Esophagus squamous epithelium (tissue), 4 donors: ENCODE data around the gene FBLN5.

ENCODE experiments used
- POLR2A ChIP-seq, 4 donors: fragments of 450-650 bp; IDR thresholded peaks; one replicate each; pipeline ENCODE4 v1.6.1; 2017; ENCODE audit warnings: antibody characterized with exemption in 4 of 4, mild to moderate bottlenecking in 4 of 4, moderate library complexity in 3 of 4
- TF ChIP-seq, protein P1 (sequence below), 6 experiments: fragments of 450-650 bp in 4 of 6; fragments of 200-600 bp in 2 of 6; sonication (generic) in 2 of 6; IDR thresholded peaks; one replicate each; pipeline ENCODE4 v1.5.1; 2016 to 2019; ENCODE audit warnings: antibody characterized with exemption in 6 of 6, mild to moderate bottlenecking in 4 of 6, moderate library complexity in 4 of 6

DNA sequence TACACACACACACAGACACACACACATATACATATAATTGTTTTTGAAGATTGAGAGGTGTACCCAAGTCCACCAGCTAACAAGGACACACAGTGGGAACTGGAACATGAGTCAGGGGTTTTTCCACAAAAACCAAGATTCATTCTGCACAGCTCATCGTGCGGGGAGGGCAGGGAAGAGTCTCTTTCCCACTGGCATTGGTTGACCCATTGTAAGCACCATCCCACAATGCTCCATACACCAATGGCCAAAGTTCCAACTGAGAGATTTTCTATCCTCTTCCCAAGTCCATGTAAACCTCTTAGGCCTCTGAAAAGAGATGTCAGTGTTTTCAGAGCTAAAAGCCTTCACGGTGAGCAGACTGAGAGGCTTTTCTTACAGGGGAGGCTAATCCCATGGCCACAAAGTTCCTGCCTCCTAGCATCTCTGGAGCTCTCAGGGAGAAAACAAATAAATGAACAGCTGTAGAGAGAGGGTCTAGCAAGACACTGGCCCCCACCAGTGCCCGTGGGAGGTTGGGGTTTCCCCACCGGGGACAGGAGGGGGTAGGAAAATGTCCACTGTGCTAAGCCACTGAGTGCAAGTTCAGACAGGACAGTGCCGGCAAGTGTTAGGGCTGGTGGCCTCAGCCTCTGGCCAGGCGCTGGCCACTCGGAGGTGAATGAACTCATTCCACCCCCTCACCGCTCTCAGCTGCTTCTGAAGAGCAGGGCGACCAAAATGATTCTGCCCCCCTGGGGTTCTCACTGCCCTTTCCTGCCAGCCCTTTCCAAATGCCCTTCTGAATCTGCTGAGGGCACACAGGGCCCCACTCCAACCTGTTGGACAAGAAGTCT, 58.6 kb downstream of the FBLN5 start:
- TF ChIP-seq, protein P1, sequence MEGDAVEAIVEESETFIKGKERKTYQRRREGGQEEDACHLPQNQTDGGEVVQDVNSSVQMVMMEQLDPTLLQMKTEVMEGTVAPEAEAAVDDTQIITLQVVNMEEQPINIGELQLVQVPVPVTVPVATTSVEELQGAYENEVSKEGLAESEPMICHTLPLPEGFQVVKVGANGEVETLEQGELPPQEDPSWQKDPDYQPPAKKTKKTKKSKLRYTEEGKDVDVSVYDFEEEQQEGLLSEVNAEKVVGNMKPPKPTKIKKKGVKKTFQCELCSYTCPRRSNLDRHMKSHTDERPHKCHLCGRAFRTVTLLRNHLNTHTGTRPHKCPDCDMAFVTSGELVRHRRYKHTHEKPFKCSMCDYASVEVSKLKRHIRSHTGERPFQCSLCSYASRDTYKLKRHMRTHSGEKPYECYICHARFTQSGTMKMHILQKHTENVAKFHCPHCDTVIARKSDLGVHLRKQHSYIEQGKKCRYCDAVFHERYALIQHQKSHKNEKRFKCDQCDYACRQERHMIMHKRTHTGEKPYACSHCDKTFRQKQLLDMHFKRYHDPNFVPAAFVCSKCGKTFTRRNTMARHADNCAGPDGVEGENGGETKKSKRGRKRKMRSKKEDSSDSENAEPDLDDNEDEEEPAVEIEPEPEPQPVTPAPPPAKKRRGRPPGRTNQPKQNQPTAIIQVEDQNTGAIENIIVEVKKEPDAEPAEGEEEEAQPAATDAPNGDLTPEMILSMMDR (IDR thresholded peaks at IDR 0.05) = no peak
- TF ChIP-seq POLR2A (IDR thresholded peaks at IDR 0.05) = no peak
